ENCODE data around the gene PPL.

GRCh38 chr16:4957720-4958509 lies 21.0 kb upstream of the PPL start, which contains the start of gene SEC14L5:
- TF ChIP-seq CTCF (conservative IDR thresholded peaks at IDR 0.05; ENCODE audit: low read depth, low read length) (no peak), EZH2 (IDR thresholded peaks at IDR 0.05; ENCODE audit: borderline replicate concordance, low read depth, low read length, poor library complexity, severe bottlenecking) (no peak)
